WTC11 (cell line): ENCODE data around the gene WBP2.

Source experiments
- FOXK1 ChIP-seq: sonication (generic); formaldehyde crosslinking; IDR thresholded peaks from 2 replicates; pipeline ENCODE4 v1.8.0; 2022; ENCODE audit warnings: mild to moderate bottlenecking, moderate library complexity, missing genetic modification reagents
- PREB ChIP-seq: sonication (generic); formaldehyde crosslinking; IDR thresholded peaks from 2 replicates; pipeline ENCODE4 v1.8.1; 2022; ENCODE audit warnings: mild to moderate bottlenecking, missing genetic modification reagents, moderate library complexity, borderline replicate concordance
- SP1 ChIP-seq: sonication (generic); formaldehyde crosslinking; conservative IDR thresholded peaks from 2 replicates; pipeline ENCODE4 v1.8.1; 2022; ENCODE audit warnings: missing genetic modification reagents
- TF ChIP-seq, protein P1 (sequence below): fragments of 200-600 bp; IDR thresholded peaks from 2 replicates; pipeline ENCODE4 v1.8.0; 2022; ENCODE audit warnings: antibody characterized with exemption

DNA sequence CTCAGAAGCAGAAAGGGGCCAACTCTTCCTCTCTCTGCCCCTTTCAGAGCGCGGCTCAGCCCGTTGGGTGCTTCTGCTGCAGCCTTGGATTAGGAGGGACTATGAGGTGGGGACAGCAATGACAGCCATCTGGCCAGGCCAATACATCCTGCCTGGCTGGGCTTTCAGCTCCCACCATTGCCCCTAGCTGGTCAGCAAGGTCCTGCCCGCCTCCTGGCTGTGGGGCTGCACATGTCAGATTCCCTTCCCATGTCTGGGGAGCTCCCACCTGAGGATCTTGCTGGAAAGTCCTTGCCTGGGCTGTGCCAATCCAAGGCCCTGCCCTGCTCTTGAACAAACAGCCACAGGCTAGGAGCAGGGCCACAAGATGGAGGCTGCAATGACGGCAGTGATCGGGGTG, 33.3 kb upstream of the WBP2 start:
- TF ChIP-seq PREB (CRISPR knock-in tag) (no peak), SP1 (CRISPR knock-in tag) (no peak), FOXK1 (CRISPR knock-in tag) (no peak)
- TF ChIP-seq, protein P1, sequence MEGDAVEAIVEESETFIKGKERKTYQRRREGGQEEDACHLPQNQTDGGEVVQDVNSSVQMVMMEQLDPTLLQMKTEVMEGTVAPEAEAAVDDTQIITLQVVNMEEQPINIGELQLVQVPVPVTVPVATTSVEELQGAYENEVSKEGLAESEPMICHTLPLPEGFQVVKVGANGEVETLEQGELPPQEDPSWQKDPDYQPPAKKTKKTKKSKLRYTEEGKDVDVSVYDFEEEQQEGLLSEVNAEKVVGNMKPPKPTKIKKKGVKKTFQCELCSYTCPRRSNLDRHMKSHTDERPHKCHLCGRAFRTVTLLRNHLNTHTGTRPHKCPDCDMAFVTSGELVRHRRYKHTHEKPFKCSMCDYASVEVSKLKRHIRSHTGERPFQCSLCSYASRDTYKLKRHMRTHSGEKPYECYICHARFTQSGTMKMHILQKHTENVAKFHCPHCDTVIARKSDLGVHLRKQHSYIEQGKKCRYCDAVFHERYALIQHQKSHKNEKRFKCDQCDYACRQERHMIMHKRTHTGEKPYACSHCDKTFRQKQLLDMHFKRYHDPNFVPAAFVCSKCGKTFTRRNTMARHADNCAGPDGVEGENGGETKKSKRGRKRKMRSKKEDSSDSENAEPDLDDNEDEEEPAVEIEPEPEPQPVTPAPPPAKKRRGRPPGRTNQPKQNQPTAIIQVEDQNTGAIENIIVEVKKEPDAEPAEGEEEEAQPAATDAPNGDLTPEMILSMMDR = no peak
